ENCODE measurements around the gene BRD8. TPM values are rescaled to one million over a fixed set of nuclear protein-coding genes. Genes with fewer than 3 reads are reported as not detected.

The BRD8 gene
- total RNA-seq, 2 donors from 2014 or later, result 47.1 to 75.5 TPM

- 88% methylated on average over 7 of the region's 7 CpGs for WGBS
- H3K27ac ChIP-seq, result no peak overlapping the region
These were observed 45.9 kb downstream of the BRD8 start for GRCh38 chr5:138132543-138132942.

GRCh38 chr5:138129347-138129746 lies 49.1 kb downstream of the BRD8 start:
- no peak for DNase-seq (ENCODE audit: low spot score)
- WGBS, result 59% methylated on average over 6 of the region's 6 CpGs
- intact Hi-C loops (cut with DNase I), result no loop called here

More at GRCh38 chr5:138132543-138132942, 45.9 kb downstream of the BRD8 start:
- no peaks in the 10 kb centered on the region for H3K9me3 ChIP-seq
- H3K4me3 ChIP-seq, result no peak overlapping the region
- H3K4me1 ChIP-seq (replicated peaks), result no peaks in the 10 kb centered on the region
- TF ChIP-seq POLR2AphosphoS5 (IDR thresholded peaks at IDR 0.05) (no peak), CTCF (IDR thresholded peaks at IDR 0.05) (no peak), POLR2A (IDR thresholded peaks at IDR 0.05) (no peak)
- intact Hi-C loops (cut with DNase I), result loop anchor here (2.0 to 5.0 kb wide), 3 partner anchors 56 to 355 kb away; no protein-coding TSS in a partner anchor
- no peaks in the 10 kb centered on the region for H3K36me3 ChIP-seq
- DNase-seq (ENCODE audit: low spot score), result no peak
- no peaks in the 10 kb centered on the region for H3K27me3 ChIP-seq (replicated peaks; ENCODE audit: insufficient read depth)

GRCh38 chr5:138128334-138128733 lies 50.1 kb downstream of the BRD8 start:
- no peaks in the 10 kb centered on the region for H3K9me3 ChIP-seq
- 60% methylated on average over 5 of the region's 5 CpGs for WGBS
- no peaks in the 10 kb centered on the region for H3K4me1 ChIP-seq (replicated peaks)
- no peaks in the 10 kb centered on the region for H3K36me3 ChIP-seq
- DNase-seq (ENCODE audit: low spot score), result no peak
- no peak overlapping the region for H3K4me3 ChIP-seq
- no peak overlapping the region for H3K27ac ChIP-seq
- H3K27me3 ChIP-seq (replicated peaks; ENCODE audit: insufficient read depth), result no peaks in the 10 kb centered on the region
- no peak for TF ChIP-seq POLR2A (IDR thresholded peaks at IDR 0.05)
- TF ChIP-seq CTCF (IDR thresholded peaks at IDR 0.05), result no peak
- no peak for TF ChIP-seq POLR2AphosphoS5 (IDR thresholded peaks at IDR 0.05)
- intact Hi-C loops (cut with DNase I), result no loop called here

More at GRCh38 chr5:138129347-138129746, 49.1 kb downstream of the BRD8 start:
- Histone ChIP-seq H3K9me3 (no peaks in the 10 kb centered on the region), H3K4me3 (no peak overlapping the region), H3K4me1 (replicated peaks) (no peaks in the 10 kb centered on the region), H3K27ac (no peak overlapping the region), H3K36me3 (no peaks in the 10 kb centered on the region), H3K27me3 (replicated peaks; ENCODE audit: insufficient read depth) (no peaks in the 10 kb centered on the region)
- TF ChIP-seq POLR2A (IDR thresholded peaks at IDR 0.05), result no peak
- TF ChIP-seq POLR2AphosphoS5 (IDR thresholded peaks at IDR 0.05), result no peak
- no peak for TF ChIP-seq CTCF (IDR thresholded peaks at IDR 0.05)

- TF ChIP-seq CTCF (IDR thresholded peaks at IDR 0.05) (no peak), POLR2A (IDR thresholded peaks at IDR 0.05) (no peak), POLR2AphosphoS5 (IDR thresholded peaks at IDR 0.05) (no peak)
- no peaks in the 10 kb centered on the region for H3K9me3 ChIP-seq
- intact Hi-C loops (cut with DNase I), result no loop called here
- H3K4me1 ChIP-seq (replicated peaks), result no peaks in the 10 kb centered on the region
- H3K27me3 ChIP-seq (replicated peaks; ENCODE audit: insufficient read depth), result no peaks in the 10 kb centered on the region
- DNase-seq (ENCODE audit: low spot score), result no peak
- H3K4me3 ChIP-seq, result no peak overlapping the region
- H3K36me3 ChIP-seq, result no peaks in the 10 kb centered on the region
- H3K27ac ChIP-seq, result no peak overlapping the region
These were observed 63.2 kb downstream of the BRD8 start for GRCh38 chr5:138115254-138115653.

GRCh38 chr5:138111937-138112336 lies 66.5 kb downstream of the BRD8 start:
- Histone ChIP-seq H3K36me3 (no peaks in the 10 kb centered on the region), H3K27ac (no peak overlapping the region), H3K4me1 (replicated peaks) (no peaks in the 10 kb centered on the region), H3K4me3 (no peak overlapping the region), H3K9me3 (no peaks in the 10 kb centered on the region), H3K27me3 (replicated peaks; ENCODE audit: insufficient read depth) (no peaks in the 10 kb centered on the region)
- WGBS, result 8% methylated on average over 1 of the region's 1 CpG
- DNase-seq (ENCODE audit: low spot score), result no peak
- TF ChIP-seq CTCF (IDR thresholded peaks at IDR 0.05) (no peak), POLR2AphosphoS5 (IDR thresholded peaks at IDR 0.05) (no peak), POLR2A (IDR thresholded peaks at IDR 0.05) (no peak)
- intact Hi-C loops (cut with DNase I), result no loop called here

All from prostate gland (tissue), 2 donors.